Epidermal melanocyte (primary cell): ENCODE results near the gene GIT2.
A peak's percentile ranks its signal among the peaks of the same experiment; 100 is the strongest.
"Not testable (repeated sequence)": the region's sequence is repeated elsewhere in the genome, so short reads cannot be mapped to it uniquely, and the experiment has no call there.

Source experiments
- DNase-seq: peaks from one replicate; pipeline ENCODE4 v3.0.0; 2011; ENCODE audit warnings: low spot score; ENCODE audit not compliant: insufficient read length

The GIT2 gene

DNA sequence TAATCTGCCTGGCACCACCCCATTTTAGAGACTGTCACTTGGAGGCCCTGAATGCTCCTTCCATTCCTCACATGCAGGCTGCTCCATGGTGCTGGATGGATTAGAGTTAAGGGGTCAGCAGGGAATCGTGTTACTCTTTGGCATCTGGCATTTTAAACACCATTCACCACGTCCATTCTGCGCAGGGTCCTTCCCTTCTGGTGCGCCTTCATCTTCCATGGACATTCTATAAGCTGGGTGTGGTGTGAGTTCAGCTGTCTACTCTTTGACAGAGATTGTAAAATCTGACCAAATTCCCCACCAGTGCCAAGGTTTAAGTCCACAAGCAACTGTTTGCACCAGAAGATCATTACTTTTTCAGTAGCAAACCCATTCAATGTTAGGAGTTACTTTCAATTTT, 47.8 kb downstream of the GIT2 start:
- DNase-seq: no peak

DNA sequence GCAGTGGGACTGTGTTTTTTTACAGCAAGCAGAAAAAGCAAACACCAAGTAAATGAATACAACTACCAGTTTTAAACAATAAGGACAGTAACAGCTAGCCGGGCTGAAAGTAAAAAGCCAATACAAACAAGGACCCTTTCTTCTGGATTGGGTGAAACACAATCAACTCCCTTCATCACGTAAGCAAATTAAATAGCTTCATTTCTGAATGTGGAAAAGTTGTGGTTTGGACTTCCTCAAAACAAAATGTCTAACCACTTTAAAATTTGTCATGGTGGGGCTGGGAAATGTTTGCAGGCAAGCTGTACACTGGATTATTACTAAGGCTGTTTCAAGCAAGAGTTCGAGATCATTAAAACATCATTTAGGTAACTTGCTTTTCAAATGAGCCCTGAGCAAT, 48.6 kb downstream of the GIT2 start:
- DNase-seq: peak; percentile 71

GRCh38 chr12:109946913-109947312, 49.3 kb downstream of the GIT2 start:
- DNase-seq: no peak

DNA sequence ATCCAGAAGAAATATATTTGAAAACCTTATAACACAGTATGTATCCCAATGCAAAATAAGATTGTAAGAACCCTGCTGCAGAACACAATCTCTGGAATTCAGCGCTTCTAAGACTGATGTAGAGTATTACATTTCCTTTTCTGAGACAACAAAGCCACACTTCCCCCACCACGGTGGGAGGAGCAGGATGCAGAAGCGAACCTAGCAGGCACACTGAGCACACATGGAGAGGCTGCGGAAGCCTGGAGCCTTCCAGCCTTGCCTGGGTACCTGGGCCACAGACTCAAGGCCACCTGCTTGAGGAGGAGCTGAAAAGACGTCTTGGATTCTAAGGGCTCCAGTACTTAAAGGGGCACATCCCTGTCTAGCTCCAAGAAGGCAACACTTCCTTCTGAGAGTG, 49.7 kb downstream of the GIT2 start:
- DNase-seq: no peak

DNA sequence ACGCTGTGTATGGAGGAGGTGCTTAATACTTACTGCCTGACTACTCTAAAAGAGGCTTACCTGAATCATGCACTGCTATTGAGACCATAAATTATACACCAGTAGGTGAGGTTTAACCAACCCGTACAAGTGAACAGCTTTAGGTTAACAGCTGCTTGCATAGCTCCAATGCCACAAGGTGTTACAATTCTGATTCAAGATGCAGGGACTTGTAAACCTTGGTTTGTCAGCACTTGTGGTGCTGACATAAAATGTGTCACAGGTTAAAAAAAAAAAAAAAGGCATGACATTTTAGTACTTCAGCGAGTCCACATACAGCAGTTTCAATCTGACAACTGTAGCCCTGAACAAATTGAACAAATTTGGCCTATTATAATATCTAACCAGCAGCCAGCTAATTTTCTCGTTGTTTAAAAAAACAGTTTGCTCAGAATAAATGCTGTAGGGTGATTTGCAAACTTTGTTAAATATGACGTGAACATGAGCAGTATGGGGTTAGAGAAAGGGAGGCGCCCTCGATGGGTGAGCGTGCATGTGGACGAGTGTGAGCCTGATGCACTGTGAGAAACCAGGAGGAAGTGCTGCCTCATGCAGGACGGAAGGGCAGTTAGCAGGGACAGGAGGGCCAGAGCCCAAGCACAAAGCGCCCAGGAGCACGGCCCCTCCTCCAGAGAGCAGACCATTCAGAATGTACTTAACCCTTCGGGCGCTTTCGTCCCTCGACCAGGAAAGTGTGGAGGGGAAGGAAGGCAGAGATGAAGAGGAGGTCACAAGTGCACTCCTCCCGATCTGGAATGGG, 51.4 kb downstream of the GIT2 start:
- no peak for DNase-seq

DNA sequence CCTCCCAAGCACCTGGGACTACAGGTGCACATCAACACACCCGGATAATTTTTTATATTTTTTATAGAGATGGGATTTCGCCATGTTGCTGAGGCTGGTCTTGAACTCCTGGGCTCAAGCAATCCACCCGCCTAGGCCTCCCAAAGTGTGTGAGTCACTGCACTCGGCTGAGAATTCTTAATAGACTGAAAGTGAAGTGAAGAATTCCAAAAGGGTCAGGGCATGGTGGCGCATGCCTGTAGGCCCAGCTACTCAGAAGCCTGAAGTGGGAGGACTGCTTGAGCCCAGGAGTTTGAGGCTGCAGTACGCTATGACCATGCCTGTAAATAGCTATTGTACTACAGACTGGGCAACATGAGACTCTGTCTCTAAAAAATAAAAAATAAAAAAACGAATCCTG, 52.4 kb downstream of the GIT2 start:
- no peak for DNase-seq

DNA sequence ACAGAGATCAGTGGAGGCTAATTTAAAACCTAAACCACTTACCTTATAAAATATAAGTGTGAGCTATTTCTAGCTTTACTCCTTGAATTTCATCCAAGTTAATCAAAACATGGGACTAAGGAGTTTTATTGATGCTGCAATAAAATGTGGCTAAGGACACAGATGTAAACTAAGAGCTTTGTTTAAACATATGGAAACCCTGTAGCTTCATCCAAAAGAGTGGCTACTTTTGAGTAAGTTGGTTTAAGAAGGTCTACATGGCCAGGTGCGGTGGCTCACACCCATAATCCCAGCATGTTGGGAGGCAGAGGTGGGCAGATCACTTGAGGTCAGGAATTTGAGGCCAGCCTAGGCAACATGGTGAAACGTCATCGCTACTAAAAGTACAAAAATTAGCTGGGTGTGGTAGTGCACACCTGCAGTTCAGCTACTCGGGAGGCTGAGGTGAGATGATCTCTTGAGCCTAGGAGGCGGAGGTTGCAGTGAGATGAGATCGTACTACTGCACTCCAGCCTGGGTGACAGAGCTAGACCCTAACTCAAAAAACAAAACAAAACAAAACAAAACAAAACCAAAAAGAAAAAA, 55.7 kb downstream of the GIT2 start:
- no peak for DNase-seq

DNA sequence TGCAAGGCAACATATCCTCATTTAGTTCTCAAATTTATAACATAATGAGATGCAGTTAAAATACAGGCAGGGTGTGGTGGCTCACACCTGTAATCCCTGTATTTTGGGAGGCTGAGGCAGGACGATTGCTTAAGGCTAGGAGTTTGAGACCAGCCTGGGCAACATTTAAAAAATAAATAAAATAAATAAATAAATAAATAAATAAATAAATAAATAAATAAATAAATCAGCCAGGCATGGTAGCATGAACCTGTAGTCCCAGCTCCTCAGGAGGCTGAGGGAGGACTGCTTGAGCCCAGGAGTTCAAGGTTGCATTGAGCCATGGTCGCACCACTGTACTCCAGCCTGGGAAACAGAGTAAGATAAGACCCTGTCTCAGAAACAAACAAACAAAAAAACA, 56.7 kb downstream of the GIT2 start:
- DNase-seq: no peak

- no peak for DNase-seq
These were observed 57.2 kb downstream of the GIT2 start for GRCh38 chr12:109938947-109939346.

- DNase-seq: no peak
These were observed 58.8 kb downstream of the GIT2 start for GRCh38 chr12:109937371-109937770.

- no peak for DNase-seq
These were observed 62.1 kb downstream of the GIT2 start for GRCh38 chr12:109934026-109934425.

DNA sequence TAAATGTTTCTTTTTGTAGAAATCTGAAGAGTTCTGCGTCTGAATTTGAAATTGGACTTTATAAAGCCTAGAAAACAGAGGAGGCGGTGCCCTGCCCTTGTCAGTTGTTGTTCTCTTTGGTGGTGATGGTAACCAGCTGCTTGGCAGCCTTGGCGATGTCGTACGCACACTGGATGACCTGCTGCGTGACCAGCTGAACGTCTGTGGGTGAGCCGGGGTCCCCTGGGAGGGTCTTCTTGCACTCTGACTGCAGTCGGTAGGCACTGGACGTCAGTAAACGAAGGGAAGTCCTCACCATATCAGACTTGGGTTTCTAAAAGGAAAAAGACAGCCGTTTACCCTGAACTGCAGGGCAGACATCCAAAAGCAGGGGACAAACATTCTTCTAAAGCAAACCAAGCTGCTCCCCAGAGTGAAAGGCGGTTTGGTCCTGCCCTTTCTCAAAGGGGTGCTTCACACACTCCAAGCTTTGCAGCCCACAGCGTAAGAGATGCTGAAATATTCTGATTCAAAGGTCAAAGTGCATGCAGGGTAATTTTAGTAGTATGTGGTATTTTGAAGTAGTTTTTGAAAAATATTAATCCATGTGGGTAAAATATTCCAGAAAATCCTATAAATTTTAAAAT, 63.2 kb downstream of the GIT2 start:
- no peak for DNase-seq

DNA sequence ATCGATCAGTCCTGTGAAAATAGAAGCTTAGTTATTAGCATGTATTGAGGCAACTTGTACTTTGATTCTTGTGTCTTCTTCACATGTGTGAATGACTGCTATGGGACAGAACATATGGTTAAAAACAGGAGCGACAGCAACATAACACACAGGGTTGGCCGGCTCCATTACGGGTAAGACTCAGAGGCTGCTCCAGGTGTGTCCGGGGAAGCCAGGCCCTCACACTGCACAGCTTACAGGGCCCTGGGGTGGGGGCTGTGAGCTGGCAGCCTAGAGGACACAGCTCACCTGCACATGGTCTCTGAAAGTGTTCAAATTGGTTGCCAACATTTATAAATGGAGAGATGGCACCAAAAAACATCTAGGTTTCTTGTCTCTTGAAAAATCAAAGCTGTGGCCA, 65.0 kb downstream of the GIT2 start:
- DNase-seq: no peak

DNA sequence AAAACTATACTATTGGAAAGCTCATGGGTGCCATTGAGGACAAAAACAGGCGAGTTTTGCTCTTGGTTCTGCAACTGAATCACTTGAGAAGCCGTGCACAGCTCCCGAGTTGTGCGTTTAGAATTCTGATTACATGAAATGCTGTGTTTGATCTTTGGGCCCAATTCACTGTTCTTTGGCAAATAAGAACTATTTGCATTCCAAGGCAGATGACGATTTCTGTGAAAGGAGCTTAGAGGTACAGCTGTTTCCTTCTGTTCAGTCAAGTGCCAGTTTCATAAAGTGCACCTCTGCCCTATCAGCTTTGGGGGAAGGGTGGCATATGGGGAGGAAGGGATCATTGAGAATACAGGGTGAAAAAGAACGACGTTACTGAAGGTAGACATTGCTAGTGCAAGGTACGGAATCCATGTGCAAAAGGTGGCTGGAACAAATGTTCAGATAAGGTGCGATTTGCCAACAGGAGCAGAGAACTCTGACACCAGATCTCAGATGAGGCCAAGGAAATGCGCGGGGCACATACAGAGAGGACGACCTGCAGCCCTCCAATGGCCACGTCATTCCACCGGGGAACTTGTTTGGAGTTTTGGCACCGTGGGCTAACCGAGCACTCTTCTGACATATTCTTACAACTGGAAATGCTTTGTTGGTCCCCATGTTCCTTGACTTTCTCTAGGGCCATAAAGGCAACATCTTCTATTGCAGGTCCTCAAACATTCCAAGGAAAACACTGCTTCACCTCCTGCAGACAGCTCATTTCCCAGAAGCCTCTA, 66.0 kb downstream of the GIT2 start:
- no peak for DNase-seq

DNA sequence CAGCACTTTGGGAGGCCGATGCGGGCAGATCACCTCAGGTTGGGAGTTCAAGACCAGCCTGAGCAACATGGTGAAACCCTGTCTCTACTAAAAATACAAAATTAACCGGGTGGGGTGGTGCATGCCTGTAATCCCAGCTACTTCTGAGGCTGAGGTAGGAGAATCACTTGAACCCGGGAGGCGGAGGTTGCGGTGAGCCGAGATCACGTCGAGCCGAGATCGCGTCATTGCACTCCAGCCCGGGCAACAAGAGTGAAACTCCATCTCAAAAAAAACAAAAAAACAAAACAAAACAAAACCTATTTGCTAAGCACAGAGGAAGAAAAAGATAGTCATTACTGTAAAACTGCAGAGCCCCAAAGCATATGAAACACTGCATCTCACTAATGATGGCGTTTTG, 66.8 kb downstream of the GIT2 start:
- not testable (repeated sequence) for DNase-seq

- no peak for DNase-seq
These were observed 68.0 kb downstream of the GIT2 start for GRCh38 chr12:109928058-109928656.

- DNase-seq: peak; percentile 44
These were observed 68.5 kb downstream of the GIT2 start for GRCh38 chr12:109927622-109928021.

DNA sequence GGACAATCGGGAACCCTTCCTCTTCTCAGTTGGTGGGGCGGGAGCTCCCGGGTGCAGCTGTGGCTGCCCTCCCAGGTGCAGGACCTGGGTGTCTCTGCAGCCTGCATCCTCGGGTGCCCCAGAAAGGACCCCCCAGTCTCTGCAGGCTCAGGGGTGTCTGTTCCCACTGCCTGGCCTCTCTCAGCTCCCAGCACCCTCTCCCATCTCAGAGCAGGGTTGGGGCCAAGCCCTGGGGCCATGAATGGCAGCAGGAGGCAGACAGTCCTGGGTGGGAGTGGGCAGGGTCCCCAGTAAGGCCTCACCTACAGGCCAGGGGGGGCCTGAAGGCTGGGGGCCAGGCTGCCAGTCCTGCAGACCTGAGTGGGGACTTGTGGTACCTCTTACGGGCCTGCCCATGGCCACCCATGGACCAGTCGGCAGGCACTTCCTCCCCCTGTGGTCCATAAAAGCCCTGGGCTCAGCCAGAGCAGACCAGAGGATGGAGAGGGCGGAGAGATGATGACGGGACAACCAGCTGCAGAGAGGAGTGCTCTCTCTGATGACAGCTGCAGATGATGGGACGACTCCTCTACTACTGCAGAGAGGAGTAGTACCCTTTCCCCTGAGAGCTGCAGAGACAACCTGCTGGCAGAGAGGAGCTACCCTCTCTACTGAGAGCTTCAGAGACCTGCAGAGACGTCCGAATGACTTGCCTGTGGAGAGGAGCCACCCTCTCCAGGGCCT, 69.5 kb downstream of the GIT2 start:
- DNase-seq: no peak

DNA sequence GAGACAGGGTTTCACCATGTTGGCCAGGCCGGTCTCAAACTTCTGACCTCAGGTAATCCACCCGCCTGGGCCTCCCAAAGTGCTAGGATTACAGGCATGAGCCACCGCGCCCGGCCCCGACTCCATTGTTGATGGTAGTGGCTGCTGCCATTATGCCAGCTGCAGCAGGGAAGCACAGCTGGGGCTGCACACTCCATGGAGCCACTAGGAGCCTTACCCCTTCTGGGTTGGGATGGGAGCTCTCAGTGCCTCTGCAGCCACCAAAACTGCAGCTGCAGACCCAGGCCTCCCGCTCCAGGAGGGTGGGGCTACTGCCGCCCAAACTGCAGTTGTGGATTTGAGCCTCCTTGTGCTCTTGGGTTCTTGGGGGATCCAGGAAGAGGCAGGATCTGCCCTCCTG, 70.2 kb downstream of the GIT2 start:
- no peak for DNase-seq

DNA sequence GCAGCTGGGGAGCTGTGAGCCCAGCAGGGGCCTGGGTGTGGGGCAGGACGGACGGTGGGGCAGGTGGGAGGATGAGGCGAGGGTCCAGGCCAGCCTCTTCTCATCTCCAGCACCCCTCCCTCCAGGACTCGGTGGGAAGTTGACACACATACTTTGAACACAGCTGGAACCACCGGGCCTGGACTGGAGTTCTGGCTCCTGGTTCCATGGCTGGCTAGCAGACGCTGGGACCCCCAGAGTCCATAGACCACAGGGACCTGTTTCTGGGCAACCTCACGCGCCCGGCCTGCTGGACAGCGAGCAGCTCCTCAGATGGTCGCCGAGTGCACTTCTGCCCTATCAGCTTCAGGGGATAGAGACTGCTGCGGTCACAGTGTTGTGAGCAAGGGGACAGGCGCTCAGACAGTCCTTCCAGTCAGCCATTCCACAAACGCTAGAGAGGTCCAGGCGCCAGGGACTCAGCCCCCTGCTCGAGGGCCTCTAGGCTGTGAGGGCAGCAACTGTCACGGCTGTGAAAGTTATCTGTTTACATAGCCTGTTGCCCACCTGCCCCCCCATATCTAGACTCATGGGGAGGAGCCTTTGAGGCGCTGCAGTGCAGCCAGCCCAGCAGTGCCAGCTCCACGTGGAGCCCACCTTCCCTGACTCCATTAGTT, 70.9 kb downstream of the GIT2 start:
- DNase-seq: no peak
